MM.1S (cell line): ENCODE results near the gene BDP1.

ENCODE experiments used
- CTCF ChIP-seq: fragments of 300-600 bp; sonication (generic); IDR thresholded peaks from 2 replicates; pipeline ENCODE4 v1.5.1; 2016; ENCODE audit warnings: antibody characterized with exemption, low read length, mixed read lengths
- EZH2 ChIP-seq: fragments of 300-600 bp; sonication (generic); optimal IDR thresholded peaks from 2 replicates; pipeline ENCODE3; 2017; ENCODE audit warnings: low read depth, mild to moderate bottlenecking, antibody characterized with exemption, low read length, mixed read lengths
- EZH2phosphoT487 ChIP-seq: fragments of 300-600 bp; sonication (generic); IDR thresholded peaks from 2 replicates; pipeline ENCODE4 v1.6.1; 2018; ENCODE audit warnings: antibody characterized with exemption, low read length

- TF ChIP-seq CTCF (no peak), EZH2phosphoT487 (no peak), EZH2 (no peak)
Observed at GRCh38 chr5:71483355-71483754, 27.9 kb downstream of the BDP1 start.
